HepG2 (cell line): ENCODE measurements around the gene APOC3. TPM values are rescaled to one million over a fixed set of nuclear protein-coding genes. Genes with fewer than 3 reads are reported as not detected.

Experiments used
- ATAC-seq: fragments of 200-7000 bp; cut with Tn5 transposase; 3 replicates; pipeline ENCODE4 v1.9.1; 2020; ENCODE audit warnings: mild to moderate bottlenecking, moderate library complexity
- BruUV-seq: library from RNA; stranded (reverse); fragments of 400-500 nt; replicated peaks from 2 replicates; lab custom pipeline; 2021; lab: Mats Ljungman, UMichigan
- CTCF ChIA-PET: fragments of 300-600 bp; formaldehyde crosslinking; extraction: SDS; loops from one replicate; lab custom pipeline; 2021; ENCODE audit warnings: low total read pairs, inconsistent platforms, low intra/inter-chr PET ratio; lab: Yijun Ruan, JAX
- POLR2A ChIA-PET: fragments of 350-600 bp; sonication (Branson Sonifier 250); formaldehyde crosslinking; loops from one replicate; lab custom pipeline; 2020; ENCODE audit warnings: antibody characterized with exemption, inconsistent platforms; lab: Yijun Ruan, JAX
- DNase-seq: peaks from one replicate; pipeline ENCODE4 v3.0.0-alpha.2; 2015; ENCODE audit warnings: low spot score
- FAIRE-seq: peaks from 3 replicates; lab custom pipeline; 2011; peaks lifted over from hg19 to GRCh38; lab: Jason Lieb, UNC
- H2AFZ ChIP-seq: one replicate; pipeline ENCODE4 v1.6.1; 2011; ENCODE audit warnings: low read length, inconsistent platforms
- H3K27ac ChIP-seq: fragments of 300-600 bp; 3 replicates; pipeline ENCODE4 v1.8.0; 2011; ENCODE audit warnings: mixed run types, mild to moderate bottlenecking, mixed read lengths, low read length, inconsistent platforms; ENCODE audit not compliant: insufficient read depth; ENCODE audit errors: extremely low read length
- H3K27me3 ChIP-seq, 2 experiments: fragments of 200-600 bp in 1 of 2; 2 replicates in 1 of 2; 3 replicates in 1 of 2; pipeline versions ENCODE4 v1.6.0 to v1.8.0; 2011; ENCODE audit warnings: low read length in 2 of 2, mild to moderate bottlenecking in 2 of 2, moderate library complexity in 2 of 2, inconsistent platforms in 1 of 2; ENCODE audit not compliant: insufficient read depth in 2 of 2, control insufficient read depth in 1 of 2
- H3K36me3 ChIP-seq, 2 experiments: fragments of 200-600 bp in 1 of 2; replicated peaks in 1 of 2; 2 replicates in 1 of 2; 3 replicates in 1 of 2; pipeline versions ENCODE4 v1.5.1 to v1.8.0; 2011; ENCODE audit warnings: low read length in 2 of 2, inconsistent platforms in 1 of 2; ENCODE audit not compliant: insufficient read depth in 2 of 2, control insufficient read depth in 1 of 2
- H3K4me1 ChIP-seq: 2 replicates; pipeline ENCODE4 v1.5.1; 2012; ENCODE audit warnings: low read length, inconsistent platforms; ENCODE audit not compliant: insufficient read depth
- H3K4me2 ChIP-seq: 2 replicates; pipeline ENCODE4 v1.6.0; 2011; ENCODE audit warnings: low read depth, low read length, inconsistent platforms
- H3K4me3 ChIP-seq, 3 experiments: fragments of 200-600 bp in 1 of 3; sonication (generic), shearing (Covaris generic) in 1 of 3; replicated peaks in 1 of 3; 2 replicates each; pipeline ENCODE4 v1.5.1; 2011 to 2016; ENCODE audit warnings: low read length in 3 of 3, inconsistent platforms in 2 of 3, low read depth in 2 of 3, mild to moderate bottlenecking in 2 of 3, control low read depth in 1 of 3, mixed read lengths in 1 of 3; ENCODE audit not compliant: insufficient read depth in 1 of 3
- H3K79me2 ChIP-seq: one replicate; pipeline ENCODE4 v1.6.1; 2011; ENCODE audit warnings: low read length, inconsistent platforms; ENCODE audit not compliant: insufficient read depth
- H3K9ac ChIP-seq: 2 replicates; pipeline ENCODE4 v1.6.0; 2011; ENCODE audit warnings: mild to moderate bottlenecking, low read depth, low read length, inconsistent platforms; ENCODE audit not compliant: insufficient read depth
- H3K9me3 ChIP-seq: 2 replicates; pipeline ENCODE4 v1.5.1; 2012; ENCODE audit warnings: mild to moderate bottlenecking, low read length
- H4K20me1 ChIP-seq: 2 replicates; pipeline ENCODE4 v1.6.0; 2011; ENCODE audit warnings: inconsistent platforms, mild to moderate bottlenecking, low read length, moderate library complexity; ENCODE audit not compliant: insufficient read depth
- BORCS8-MEF2B ChIP-seq: sonication (generic); formaldehyde crosslinking; IDR thresholded peaks from 2 replicates; pipeline ENCODE4 v1.8.0; 2022; ENCODE audit warnings: mild to moderate bottlenecking, missing genetic modification reagents
- DPF2 ChIP-seq: sonication (generic); formaldehyde crosslinking; IDR thresholded peaks from 2 replicates; pipeline ENCODE4 v1.4.0; 2020; ENCODE audit warnings: mild to moderate bottlenecking, low read depth, missing genetic modification reagents, borderline replicate concordance
- GLI4 ChIP-seq: sonication (generic); formaldehyde crosslinking; IDR thresholded peaks from 2 replicates; pipeline ENCODE4 v1.5.1; 2020; ENCODE audit warnings: missing genetic modification reagents, mild to moderate bottlenecking, moderate library complexity, borderline replicate concordance
- IKZF4 ChIP-seq: sonication (generic); formaldehyde crosslinking; IDR thresholded peaks from 2 replicates; pipeline ENCODE4 v1.5.1; 2020; ENCODE audit warnings: borderline replicate concordance, mild to moderate bottlenecking, low read depth, missing genetic modification reagents; ENCODE audit errors: not compliant biosample characterization
- KDM2A ChIP-seq: sonication (generic); formaldehyde crosslinking; IDR thresholded peaks from 2 replicates; pipeline ENCODE4 v1.4.0; 2020; ENCODE audit warnings: low read depth, missing genetic modification reagents, borderline replicate concordance
- RBAK ChIP-seq: sonication (generic); formaldehyde crosslinking; IDR thresholded peaks from 2 replicates; pipeline ENCODE4 v1.5.1; 2020; ENCODE audit warnings: mild to moderate bottlenecking, missing genetic modification reagents
- RORA ChIP-seq: sonication (generic); formaldehyde crosslinking; IDR thresholded peaks from 2 replicates; pipeline ENCODE4 v1.5.0; 2020; ENCODE audit warnings: mild to moderate bottlenecking, missing genetic modification reagents, moderate library complexity
- SP140L ChIP-seq: sonication (generic); formaldehyde crosslinking; IDR thresholded peaks from 2 replicates; pipeline ENCODE4 v1.4.0; 2020; ENCODE audit warnings: missing genetic modification reagents, borderline replicate concordance
- TBL1XR1 ChIP-seq: fragments of 150-350 bp; IDR thresholded peaks from 2 replicates; pipeline ENCODE4 v1.6.1; 2014; ENCODE audit warnings: borderline replicate concordance, low read length; ENCODE audit not compliant: partially characterized antibody
- TOPORS ChIP-seq: sonication (generic); formaldehyde crosslinking; IDR thresholded peaks from 2 replicates; pipeline ENCODE4 v1.8.0; 2023; ENCODE audit warnings: mild to moderate bottlenecking, missing genetic modification reagents
- ZC3H13 ChIP-seq: sonication (generic); formaldehyde crosslinking; IDR thresholded peaks from 2 replicates; pipeline ENCODE4 v1.8.1; 2023; ENCODE audit warnings: mild to moderate bottlenecking, missing genetic modification reagents, moderate library complexity
- ZNF558 ChIP-seq: sonication (generic); formaldehyde crosslinking; IDR thresholded peaks from 2 replicates; pipeline ENCODE4 v1.9.0; 2022; ENCODE audit warnings: mild to moderate bottlenecking, missing genetic modification reagents, borderline replicate concordance
- ZNF563 ChIP-seq: sonication (generic); formaldehyde crosslinking; IDR thresholded peaks from 2 replicates; pipeline ENCODE4 v1.8.0; 2022; ENCODE audit warnings: mild to moderate bottlenecking, moderate library complexity, missing genetic modification reagents
- ZNF768 ChIP-seq: sonication (generic); formaldehyde crosslinking; IDR thresholded peaks from 2 replicates; pipeline ENCODE4 v1.4.0; 2020; ENCODE audit warnings: missing genetic modification reagents
- WGBS: methylation state at CpG from one replicate; pipeline ENCODE4 v1.1.6; 2017; ENCODE audit warnings: low lambda C conversion rate; 5-methylcytosine and 5-hydroxymethylcytosine counted together
- in situ Hi-C: cut with HindIII; loops from 2 replicates; pipeline ENCODE4 v1.10.0; 2017; ENCODE audit warnings: low pct_unique_long_range_greater_than_20kb; ENCODE audit not compliant: extremely low pct_ligation_motif_present
- intact Hi-C: fragments of 100-400 bp; cut with micrococcal nuclease; formaldehyde crosslinking; loops from one replicate; pipeline ENCODE4 v1.10.0; 2022; ENCODE audit not compliant: unreplicated experiment
- polyA plus RNA-seq, 8 experiments: library from polyadenylated mRNA; depleted of rRNA in 3 of 8; stranded (reverse) in 7 of 8; unstranded in 1 of 8; fragments of >200 nt; fragmentation: Illumina TruSeq in 4 of 8; extraction: Trizol in 4 of 8; gene quantifications; 2 replicates each; pipeline versions ENCODE4 v1.2.1 to v1.2.3, GENCODE V29; 2011 to 2016; ENCODE audit warnings: low read depth in 4 of 8, missing spikeins in 1 of 8, mixed read lengths in 1 of 8; ENCODE audit not compliant: insufficient read depth in 1 of 8
- total RNA-seq, 5 experiments: library from RNA; depleted of rRNA; stranded (reverse); fragments of >200 nt; fragmentation: Illumina TruSeq; extraction: Trizol; gene quantifications; 2 replicates each; pipeline ENCODE4 v1.2.3, GENCODE V29; 2016; ENCODE audit warnings: low read depth in 1 of 5
- TF ChIP-seq, protein P1 (sequence below): sonication (generic); formaldehyde crosslinking; IDR thresholded peaks from 2 replicates; pipeline ENCODE4 v1.4.0; 2020; ENCODE audit warnings: missing genetic modification reagents; ENCODE audit errors: not compliant biosample characterization
- TF ChIP-seq, protein P2 (sequence below): IDR thresholded peaks from 2 replicates; pipeline ENCODE4 v1.6.1; 2016; ENCODE audit warnings: missing biosample characterization, missing genetic modification reagents, low read depth
- TF ChIP-seq, protein P3 (sequence below): sonication (generic); formaldehyde crosslinking; IDR thresholded peaks from 2 replicates; pipeline ENCODE4 v1.5.0; 2020; ENCODE audit warnings: missing genetic modification reagents

Gene APOC3
- total and polyA plus RNA-seq, 2 of the 13 experiments (the other 11 are each of a cell fraction or from before 2014, with no cell fraction given): 314 to 687 TPM

DNA sequence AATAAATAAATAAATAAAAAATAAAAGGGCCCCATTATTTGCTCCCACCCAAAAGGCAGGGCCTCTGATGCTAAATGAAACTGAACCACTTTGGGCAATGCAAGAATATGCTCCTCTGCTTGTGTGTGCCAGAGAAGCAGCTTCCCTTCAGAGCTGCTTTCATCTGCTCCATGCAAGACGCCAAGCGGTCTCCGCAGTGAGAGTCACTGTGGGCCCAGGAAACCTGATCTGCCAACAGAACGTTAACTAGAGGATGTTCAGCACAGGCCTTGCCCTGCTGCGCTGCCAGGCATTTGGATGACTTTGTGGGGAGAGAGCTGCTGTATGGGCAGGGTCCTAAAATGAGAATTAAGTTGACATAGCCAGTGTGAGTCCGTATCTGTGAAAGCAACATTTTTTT, 51.4 kb downstream of the APOC3 start:
- H3K27ac ChIP-seq: no peak overlapping the region
- no peaks in the 10 kb centered on the region for H4K20me1 ChIP-seq
- DNase-seq (no peak), FAIRE-seq (no peak), ATAC-seq (no peak)
- H3K9ac ChIP-seq: no peak overlapping the region
- TF ChIP-seq TBL1XR1 (no peak), TOPORS (no peak), SP140L (CRISPR knock-in tag) (no peak), RORA (no peak), DPF2 (CRISPR knock-in tag) (no peak), KDM2A (CRISPR knock-in tag) (no peak), RBAK (CRISPR knock-in tag) (no peak), BORCS8-MEF2B (CRISPR knock-in tag) (no peak), IKZF4 (CRISPR knock-in tag) (no peak), ZNF558 (CRISPR knock-in tag) (no peak), ZNF563 (no peak), ZC3H13 (CRISPR knock-in tag) (no peak), GLI4 (no peak), ZNF768 (CRISPR knock-in tag) (no peak)
- TF ChIP-seq, protein P1, sequence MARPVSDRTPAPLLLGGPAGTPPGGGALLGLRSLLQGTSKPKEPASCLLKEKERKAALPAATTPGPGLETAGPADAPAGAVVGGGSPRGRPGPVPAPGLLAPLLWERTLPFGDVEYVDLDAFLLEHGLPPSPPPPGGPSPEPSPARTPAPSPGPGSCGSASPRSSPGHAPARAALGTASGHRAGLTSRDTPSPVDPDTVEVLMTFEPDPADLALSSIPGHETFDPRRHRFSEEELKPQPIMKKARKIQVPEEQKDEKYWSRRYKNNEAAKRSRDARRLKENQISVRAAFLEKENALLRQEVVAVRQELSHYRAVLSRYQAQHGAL: no peak
- TF ChIP-seq, protein P2, sequence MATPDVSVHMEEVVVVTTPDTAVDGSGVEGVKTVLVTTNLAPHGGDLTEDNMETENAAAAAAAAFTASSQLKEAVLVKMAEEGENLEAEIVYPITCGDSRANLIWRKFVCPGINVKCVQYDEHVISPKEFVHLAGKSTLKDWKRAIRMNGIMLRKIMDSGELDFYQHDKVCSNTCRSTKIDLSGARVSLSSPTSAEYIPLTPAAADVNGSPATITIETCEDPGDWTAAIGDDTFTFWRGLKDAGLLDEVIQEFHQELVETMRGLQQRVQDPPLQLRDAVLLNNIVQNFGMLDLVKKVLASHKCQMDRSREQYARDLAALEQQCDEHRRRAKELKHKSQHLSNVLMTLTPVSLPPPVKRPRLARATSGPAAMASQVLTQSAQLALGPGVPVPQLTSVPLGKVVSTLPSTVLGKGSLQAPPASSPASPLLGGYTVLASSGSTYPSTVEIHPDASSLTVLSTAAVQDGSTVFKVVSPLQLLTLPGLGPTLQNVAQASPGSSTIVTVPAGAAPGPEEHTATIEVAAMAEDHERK (CRISPR knock-in tag): no peak
- TF ChIP-seq, protein P3, sequence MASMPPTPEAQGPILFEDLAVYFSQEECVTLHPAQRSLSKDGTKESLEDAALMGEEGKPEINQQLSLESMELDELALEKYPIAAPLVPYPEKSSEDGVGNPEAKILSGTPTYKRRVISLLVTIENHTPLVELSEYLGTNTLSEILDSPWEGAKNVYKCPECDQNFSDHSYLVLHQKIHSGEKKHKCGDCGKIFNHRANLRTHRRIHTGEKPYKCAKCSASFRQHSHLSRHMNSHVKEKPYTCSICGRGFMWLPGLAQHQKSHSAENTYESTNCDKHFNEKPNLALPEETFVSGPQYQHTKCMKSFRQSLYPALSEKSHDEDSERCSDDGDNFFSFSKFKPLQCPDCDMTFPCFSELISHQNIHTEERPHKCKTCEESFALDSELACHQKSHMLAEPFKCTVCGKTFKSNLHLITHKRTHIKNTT (CRISPR knock-in tag): no peak
- H3K4me3 ChIP-seq: no peak overlapping the region
- POLR2A ChIA-PET: no interaction called here
- CTCF ChIA-PET: no interaction called here
- no peaks in the 10 kb centered on the region for H3K27me3 ChIP-seq
- no TSS peak for BruUV-seq
- H2AFZ ChIP-seq: no peak overlapping the region
- H3K79me2 ChIP-seq: no peaks in the 10 kb centered on the region
- no peaks in the 10 kb centered on the region for H3K9me3 ChIP-seq
- intact Hi-C loops: no loop called here
- in situ Hi-C loops: loop anchor here (5.0 kb wide), 1 partner anchor 216 kb away; the partner anchor contains the start of gene SIK3
- no peak overlapping the region for H3K4me2 ChIP-seq
- WGBS: 95% methylated on average over 6 of the region's 6 CpGs
- peaks cover 7 to 10% of the 10 kb centered on the region in 2 experiments; a peak in 3 of 5 replicates for H3K36me3 ChIP-seq
- no peaks in the 10 kb centered on the region for H3K4me1 ChIP-seq
